ENCODE data around the gene FAM184A. TPM values are rescaled to one million over a fixed set of nuclear protein-coding genes. Genes with fewer than 3 reads are reported as not detected.

FAM184A gene
- total and polyA plus RNA-seq, 10 of the 15 experiments (the other 5 are each of a cell fraction or from before 2014, with no cell fraction given) = 0.15 to 0.23 TPM; not detected in 8

GRCh38 chr6:118980063-118980462, 98.4 kb downstream of the FAM184A start:
- ChIA-PET CTCF (interaction anchor here (0.6 kb wide), 1 partner anchor 258 kb away, joined by 3 read pairs; no protein-coding TSS in a partner anchor), SMC1A (ENCODE audit: uncharacterized antibody, unreplicated experiment) (no interaction called here), POLR2A (interaction anchor here (0.6 kb wide), 1 partner anchor 1358 kb away, joined by 3 read pairs; no protein-coding TSS in a partner anchor), RAD21 (ENCODE audit: unreplicated experiment) (no interaction called here)
- no TSS peak for BruUV-seq (replicated peaks)
- Histone ChIP-seq H3K36me3 (ENCODE audit: control insufficient read depth in 2 of 2, insufficient read depth in 2 of 2, low read length in 1 of 2) (no peaks in the 10 kb centered on the region), H3K79me2 (ENCODE audit: control insufficient read depth, insufficient read depth, low read length) (no peaks in the 10 kb centered on the region), H3K4me1 (ENCODE audit: control insufficient read depth, insufficient read depth, low read length) (no peaks in the 10 kb centered on the region), H3K9me3 (replicated peaks; ENCODE audit: control insufficient read depth, insufficient read depth, low read length) (no peaks in the 10 kb centered on the region), H2AFZ (ENCODE audit: control insufficient read depth, low read depth, low read length) (no peak overlapping the region), H3K4me2 (ENCODE audit: control insufficient read depth, insufficient read depth) (no peak overlapping the region), H3K9ac (ENCODE audit: control insufficient read depth, insufficient read depth, low read length) (no peak overlapping the region), H3K4me3 (no peak overlapping the region), H3K27me3 (replicated peaks in 1 of 2; ENCODE audit: control insufficient read depth in 2 of 2, insufficient read depth in 2 of 2, low read length in 1 of 2) (no peaks in the 10 kb centered on the region), H3K27ac (ENCODE audit: control insufficient read depth, insufficient read depth) (no peak overlapping the region), H4K20me1 (ENCODE audit: control insufficient read depth, insufficient read depth) (no peaks in the 10 kb centered on the region)
- no peak for TF ChIP-seq RAD51 (IDR thresholded peaks at IDR 0.05)
- no peak for DNase-seq (ENCODE audit: low read depth, low spot score)
- FAIRE-seq = no peak
- intact Hi-C loops (cut with micrococcal nuclease; ENCODE audit: unreplicated experiment) (no loop called here), in situ Hi-C loops (cut with MboI) (no loop called here)
- ATAC-seq = no peak
- 71% methylated on average over 5 of the region's 5 CpGs for WGBS (ENCODE audit: insufficient coverage, insufficient replicate concordance, low lambda C conversion rate, missing lambda C conversion rate)

- ChIA-PET RAD21 (ENCODE audit: unreplicated experiment) (no interaction called here), POLR2A (no interaction called here), SMC1A (ENCODE audit: uncharacterized antibody, unreplicated experiment) (interaction anchor here (0.8 kb wide), 1 partner anchor 55 kb away, joined by 3 read pairs; no protein-coding TSS in a partner anchor), CTCF (interaction anchor here (1.0 kb wide), 1 partner anchor 12 kb away, joined by 4 read pairs; no protein-coding TSS in a partner anchor)
- in situ Hi-C loops (cut with MboI) = loop anchor here (25.0 kb wide), 1 partner anchor 138 kb away; no protein-coding TSS in a partner anchor
- Histone ChIP-seq H3K4me3 (no peak overlapping the region), H3K79me2 (ENCODE audit: control insufficient read depth, insufficient read depth, low read length) (no peaks in the 10 kb centered on the region), H2AFZ (ENCODE audit: control insufficient read depth, low read depth, low read length) (no peak overlapping the region), H3K36me3 (ENCODE audit: control insufficient read depth in 2 of 2, insufficient read depth in 2 of 2, low read length in 1 of 2) (no peaks in the 10 kb centered on the region), H3K27ac (ENCODE audit: control insufficient read depth, insufficient read depth) (no peak overlapping the region), H4K20me1 (ENCODE audit: control insufficient read depth, insufficient read depth) (no peaks in the 10 kb centered on the region), H3K27me3 (replicated peaks in 1 of 2; ENCODE audit: control insufficient read depth in 2 of 2, insufficient read depth in 2 of 2, low read length in 1 of 2) (no peaks in the 10 kb centered on the region), H3K9me3 (replicated peaks; ENCODE audit: control insufficient read depth, insufficient read depth, low read length) (no peaks in the 10 kb centered on the region), H3K4me2 (ENCODE audit: control insufficient read depth, insufficient read depth) (no peak overlapping the region), H3K9ac (ENCODE audit: control insufficient read depth, insufficient read depth, low read length) (no peak overlapping the region), H3K4me1 (ENCODE audit: control insufficient read depth, insufficient read depth, low read length) (no peaks in the 10 kb centered on the region)
- ATAC-seq = no peak
- intact Hi-C loops (cut with micrococcal nuclease; ENCODE audit: unreplicated experiment) = no loop called here
- FAIRE-seq = no peak
- no TSS peak for BruUV-seq (replicated peaks)
- no peak for TF ChIP-seq SMAD1 (IDR thresholded peaks at IDR 0.05; ENCODE audit: low read depth, partially characterized antibody)
- TF ChIP-seq CREM (IDR thresholded peaks at IDR 0.05; ENCODE audit: low read depth) = no peak
- no peak for TF ChIP-seq E2F4 (IDR thresholded peaks at IDR 0.05; ENCODE audit: low read depth, low read length)
- WGBS (ENCODE audit: insufficient coverage, insufficient replicate concordance, low lambda C conversion rate, missing lambda C conversion rate) = 43% methylated on average over 1 of the region's 1 CpG
- DNase-seq (ENCODE audit: low read depth, low spot score) = no peak
Observed at GRCh38 chr6:118974790-118975189, 103.7 kb downstream of the FAM184A start.

Measured in GM12878 (cell line).